ENCODE measurements around the gene FCHSD2.

DNA sequence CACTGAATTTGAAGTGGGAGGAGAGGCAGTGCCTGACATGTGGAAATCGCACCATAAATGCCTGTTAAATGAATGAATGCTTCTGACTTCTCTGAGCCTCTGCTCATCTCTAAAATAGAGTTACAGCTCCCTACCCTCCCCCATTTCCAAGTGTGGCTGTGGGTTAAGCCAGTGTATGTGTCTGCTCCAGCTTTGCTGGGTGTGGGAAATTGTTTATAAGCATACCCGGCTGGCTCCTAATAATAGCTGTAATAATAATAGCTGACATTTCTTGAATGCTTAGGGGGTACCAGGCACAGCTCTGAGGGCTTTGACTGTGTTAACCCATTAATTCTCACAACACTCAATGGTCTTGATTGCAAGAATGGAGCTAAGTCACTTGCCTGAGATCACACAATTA lies 7.0 kb upstream of the FCHSD2 start:
- no peak for TF ChIP-seq CTCF (IDR thresholded peaks at IDR 0.05; ENCODE audit: low read length)
- no peak for TF ChIP-seq EZH2 (IDR thresholded peaks at IDR 0.05; ENCODE audit: borderline replicate concordance, low read length)

Data from OCI-LY1 (cell line).